Left hindlimb (tissue), 1 donor: Measurements from ENCODE around the gene PSMA7.

Source experiments
- DNase-seq: peaks from one replicate; pipeline ENCODE4 v3.0.0-alpha.2; 2018

PSMA7 gene

DNA sequence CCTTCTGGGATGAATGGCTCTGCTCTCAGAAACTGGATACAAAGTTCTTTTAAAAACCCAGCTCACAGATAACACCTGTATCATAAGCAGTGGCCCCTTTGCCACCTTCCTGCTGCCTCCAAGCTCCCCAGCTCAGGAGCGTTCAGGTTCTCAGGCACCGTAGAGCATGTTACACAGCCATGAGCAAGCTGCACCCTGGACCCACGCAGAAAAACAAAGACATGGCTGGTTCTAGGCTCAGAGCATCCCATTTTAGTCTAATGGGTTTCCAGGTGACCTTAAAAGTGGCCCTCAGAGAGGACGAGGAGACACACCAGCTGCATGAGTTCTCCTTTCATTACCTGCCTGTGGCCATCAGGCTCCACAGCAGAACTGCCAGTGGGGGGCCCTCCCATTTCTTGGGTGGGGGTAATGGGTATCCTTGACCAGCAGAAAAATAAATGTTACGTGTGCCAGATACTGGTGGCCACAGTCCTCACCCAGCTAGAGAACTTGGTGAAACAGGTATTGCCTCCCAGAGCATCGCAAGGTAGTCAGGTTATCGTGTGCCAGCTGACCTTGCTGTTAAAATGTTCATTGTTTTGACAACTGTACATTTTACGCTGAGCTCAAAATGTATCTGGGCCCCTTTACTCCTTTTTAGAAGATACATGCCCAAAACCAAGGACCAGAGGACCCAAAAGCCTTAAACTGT lies 7.5 kb downstream of the PSMA7 start:
- no peak for DNase-seq

DNA sequence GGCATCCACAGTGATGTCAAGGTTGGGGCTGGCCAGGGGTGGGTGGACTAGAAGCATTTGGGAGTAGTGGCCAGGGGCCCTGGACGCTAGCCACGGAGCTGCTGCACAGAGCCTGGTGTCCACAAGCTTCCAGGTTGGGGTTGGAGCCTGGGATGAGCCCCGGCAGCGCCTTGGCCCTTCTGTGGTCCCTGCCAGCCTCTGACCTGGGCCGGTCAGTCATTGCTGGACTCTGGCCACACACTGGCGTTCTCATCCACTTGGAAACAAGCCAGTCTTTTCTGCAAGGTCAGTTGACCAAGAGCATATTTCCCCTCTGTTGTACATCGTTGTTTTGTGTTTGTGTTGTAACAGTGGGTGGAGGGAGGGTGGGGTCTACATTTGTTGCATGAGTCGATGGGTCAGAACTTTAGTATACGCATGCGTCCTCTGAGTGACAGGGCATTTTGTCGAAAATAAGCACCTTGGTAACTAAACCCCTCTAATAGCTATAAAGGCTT lies 8.4 kb downstream of the PSMA7 start:
- no peak for DNase-seq

DNA sequence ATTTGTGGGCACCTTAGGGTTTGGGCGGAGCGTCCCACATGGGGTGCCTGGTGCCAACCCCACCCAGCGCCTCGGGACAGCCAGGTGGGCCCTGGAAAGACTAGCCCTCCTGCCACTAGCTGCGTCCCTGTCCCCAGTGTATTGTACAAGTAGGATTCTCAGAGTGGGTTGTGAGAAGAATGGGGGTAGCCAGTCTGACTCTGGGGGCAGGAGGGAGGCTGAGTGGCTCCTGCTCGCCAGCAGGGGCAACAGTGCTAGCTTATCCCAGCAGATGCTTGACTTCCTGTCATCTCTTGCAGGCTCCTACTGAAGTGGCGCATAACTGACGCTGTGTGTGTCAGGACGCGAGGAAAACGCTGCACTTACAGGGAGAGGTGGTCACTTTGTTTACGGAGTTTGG lies 9.3 kb downstream of the PSMA7 start:
- DNase-seq = no peak

DNA sequence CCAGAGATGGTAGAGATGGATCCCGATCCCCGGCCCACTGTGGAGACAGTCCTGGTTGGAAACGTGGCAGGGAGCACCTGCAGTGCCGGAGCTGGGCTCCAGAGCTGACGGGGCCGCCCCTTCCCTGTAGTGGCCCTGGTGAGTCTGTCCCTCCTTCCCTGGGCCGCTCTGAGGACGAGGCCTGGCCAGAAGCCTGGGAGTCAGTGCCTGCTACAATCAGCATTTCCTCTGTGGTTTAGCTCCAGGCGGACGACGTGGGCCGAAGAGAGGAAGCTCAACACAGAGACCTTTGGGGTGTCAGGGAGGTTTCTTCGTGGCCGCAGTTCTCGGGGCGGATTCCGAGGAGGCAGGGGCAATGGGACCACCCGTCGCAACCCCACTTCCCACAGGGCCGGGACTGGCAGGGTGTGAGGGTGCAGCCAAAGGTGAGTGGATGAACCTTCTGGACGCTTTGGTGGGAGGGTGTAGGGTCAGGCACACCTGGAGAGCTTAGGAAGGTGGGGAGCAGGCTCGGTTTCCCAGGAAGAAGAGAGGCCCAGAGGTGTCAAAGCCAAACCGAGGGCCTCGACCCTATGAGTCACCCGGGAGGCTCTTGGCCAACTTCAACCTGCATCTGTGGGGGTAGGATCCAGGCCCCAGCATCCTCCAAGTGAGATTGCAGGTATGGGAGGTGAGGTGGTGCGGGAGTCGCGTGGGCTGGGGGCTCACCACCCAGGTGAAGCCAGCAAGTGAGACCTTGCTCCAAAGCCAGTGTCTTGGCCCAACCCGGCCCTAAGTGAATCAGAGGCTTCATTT lies 9.9 kb downstream of the PSMA7 start:
- no peak for DNase-seq

DNA sequence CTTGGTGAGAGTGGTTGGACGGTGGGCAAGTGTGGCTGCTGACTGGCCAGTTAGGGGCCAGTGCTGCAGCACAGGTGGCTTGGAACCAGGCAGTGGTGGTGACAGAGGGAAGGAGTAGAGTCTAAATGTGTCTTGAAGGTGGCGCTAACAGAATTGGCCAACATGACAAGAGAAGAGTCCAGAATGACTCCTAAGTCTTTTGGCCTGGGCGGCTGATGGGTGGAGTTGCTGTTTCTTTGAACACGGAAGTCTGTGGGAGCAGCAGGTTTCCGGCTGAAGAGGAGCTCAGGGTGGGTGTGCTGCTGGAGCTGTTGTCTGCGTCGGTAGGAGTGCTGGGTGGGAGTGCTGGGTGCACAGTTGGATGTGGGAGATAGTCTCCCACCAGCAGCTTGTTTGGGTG lies 10.8 kb downstream of the PSMA7 start:
- no peak for DNase-seq

DNA sequence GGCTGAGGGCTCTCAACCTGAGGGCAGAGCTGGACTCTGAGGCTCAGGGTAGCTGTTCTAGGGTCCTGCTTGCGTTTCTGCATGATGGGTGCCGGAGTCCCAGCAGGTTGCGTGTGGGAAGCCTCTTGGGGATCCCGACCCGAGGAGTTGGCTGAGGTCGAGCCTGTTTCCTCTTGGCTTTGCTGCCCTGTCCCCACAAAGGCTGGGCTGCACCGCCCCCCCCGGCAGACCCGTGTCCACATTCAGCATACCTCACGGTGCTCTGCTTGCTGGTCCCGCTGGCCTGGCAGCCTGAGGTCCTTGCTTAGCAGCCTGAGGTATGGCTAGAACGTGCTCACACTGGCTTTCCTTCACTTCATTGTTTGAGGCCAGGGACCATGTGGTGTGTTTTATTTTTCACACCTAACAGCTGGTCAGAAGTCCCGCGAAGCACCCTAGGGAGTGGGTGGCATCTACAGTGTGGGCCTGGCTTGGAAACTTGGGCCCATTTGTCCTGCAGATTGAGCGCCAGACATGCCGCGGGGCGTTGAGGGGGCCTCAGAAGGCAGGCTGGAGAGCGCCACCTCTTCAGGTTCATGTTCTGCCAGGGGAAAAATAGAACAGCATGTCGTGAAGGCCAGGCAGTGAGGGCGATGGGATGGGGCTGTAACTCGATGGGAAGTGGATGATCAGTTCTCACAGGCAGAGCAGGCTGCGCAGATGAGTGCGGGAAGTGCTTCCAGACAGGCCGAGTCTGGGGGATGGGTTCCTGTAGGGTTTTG lies 11.5 kb downstream of the PSMA7 start:
- DNase-seq = no peak

DNA sequence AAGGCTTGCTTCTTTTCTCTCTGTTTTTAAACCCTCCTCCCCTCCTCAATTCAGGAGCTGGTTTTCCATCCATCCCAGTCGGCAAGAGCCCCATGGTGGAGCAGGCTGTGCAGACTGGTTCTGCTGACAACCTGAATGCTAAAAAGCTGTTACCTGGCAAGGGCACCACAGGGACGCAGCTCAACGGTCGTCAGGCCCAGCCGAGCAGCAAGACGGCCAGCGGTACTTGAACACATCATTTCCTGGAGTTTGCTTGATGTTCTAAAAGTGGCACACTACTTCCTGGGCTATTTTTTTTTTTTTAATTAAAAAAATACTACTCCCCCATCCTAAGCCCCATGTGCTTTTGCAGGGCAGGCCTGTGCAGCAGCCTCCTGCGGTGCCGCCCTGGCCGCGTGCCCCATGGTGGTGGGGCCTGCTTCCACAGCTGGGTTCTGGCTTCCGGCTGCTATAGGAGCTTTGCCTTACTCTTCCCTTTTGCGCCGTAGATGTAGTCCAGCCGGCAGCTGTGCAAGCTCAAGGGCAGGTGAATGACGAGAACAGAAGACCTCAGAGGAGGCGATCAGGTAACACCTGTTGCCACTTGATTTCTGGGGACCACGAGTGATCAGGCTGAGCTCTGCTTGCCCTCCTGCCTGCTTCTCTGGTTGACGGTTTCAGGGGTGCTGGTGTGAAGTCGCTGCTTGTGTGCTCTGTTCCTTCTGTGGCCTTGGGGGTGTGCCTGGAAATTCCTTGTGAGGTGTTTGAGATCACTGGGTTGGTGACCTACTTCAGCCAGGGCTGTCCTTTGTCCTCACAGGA lies 13.3 kb downstream of the PSMA7 start:
- DNase-seq = no peak

DNA sequence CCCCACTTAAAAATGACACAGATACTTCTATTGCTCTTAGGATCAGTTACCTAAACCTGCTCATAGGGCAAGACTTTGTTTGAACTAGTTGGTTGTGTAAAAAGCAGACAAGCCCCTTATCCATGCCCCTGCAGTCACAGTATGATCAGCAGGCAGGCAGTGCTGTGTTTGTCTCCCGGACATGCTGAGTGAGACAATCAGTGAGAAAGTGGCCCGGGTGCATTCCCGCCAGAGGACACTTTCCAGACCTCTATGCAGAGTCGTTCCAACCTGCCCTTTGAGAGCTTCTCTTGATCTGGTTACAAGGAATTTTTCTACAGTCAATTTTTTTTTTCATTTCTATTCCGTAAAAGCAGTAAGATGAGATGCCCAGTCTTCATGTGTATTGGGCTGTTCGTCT lies 14.7 kb downstream of the PSMA7 start:
- no peak for DNase-seq

DNA sequence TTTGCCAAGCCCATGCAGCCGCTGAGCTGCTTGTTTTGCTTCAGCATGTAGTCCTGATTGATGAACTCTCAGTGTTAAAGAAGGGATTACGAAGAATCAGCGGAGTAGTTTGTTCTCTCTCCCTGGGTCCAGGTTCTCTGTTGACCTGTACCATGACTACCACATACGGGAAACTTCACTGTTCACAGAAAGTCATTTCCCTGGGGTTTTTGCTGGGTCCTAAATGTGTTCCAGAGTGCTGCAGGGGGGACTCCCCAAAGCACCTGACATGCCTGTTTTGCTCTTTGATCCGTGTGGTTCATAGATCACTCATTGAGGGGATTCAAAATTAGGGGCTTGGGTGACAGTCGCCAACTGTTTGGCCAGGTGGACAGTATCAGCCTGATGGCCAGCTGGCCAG lies 15.4 kb downstream of the PSMA7 start:
- no peak for DNase-seq

DNA sequence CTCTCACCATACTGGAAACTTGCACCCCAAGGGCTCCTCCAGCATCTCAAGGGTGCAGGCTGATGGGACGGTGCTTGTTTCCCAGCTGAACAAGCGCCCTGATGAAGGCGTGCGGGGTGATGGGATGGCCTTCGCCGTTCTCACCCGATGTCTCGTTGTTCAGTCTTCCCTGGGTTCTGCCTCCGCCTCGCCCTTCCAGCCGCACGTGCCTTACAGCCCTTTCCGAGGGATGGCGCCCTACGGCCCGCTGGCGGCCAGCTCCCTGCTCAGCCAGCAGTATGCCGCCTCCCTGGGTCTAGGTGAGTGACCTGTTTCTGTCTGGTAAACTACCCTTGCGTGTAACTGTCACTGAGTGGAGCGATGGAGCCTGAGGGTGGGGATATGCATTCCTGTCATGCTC lies 17.1 kb downstream of the PSMA7 start:
- DNase-seq = no peak

DNA sequence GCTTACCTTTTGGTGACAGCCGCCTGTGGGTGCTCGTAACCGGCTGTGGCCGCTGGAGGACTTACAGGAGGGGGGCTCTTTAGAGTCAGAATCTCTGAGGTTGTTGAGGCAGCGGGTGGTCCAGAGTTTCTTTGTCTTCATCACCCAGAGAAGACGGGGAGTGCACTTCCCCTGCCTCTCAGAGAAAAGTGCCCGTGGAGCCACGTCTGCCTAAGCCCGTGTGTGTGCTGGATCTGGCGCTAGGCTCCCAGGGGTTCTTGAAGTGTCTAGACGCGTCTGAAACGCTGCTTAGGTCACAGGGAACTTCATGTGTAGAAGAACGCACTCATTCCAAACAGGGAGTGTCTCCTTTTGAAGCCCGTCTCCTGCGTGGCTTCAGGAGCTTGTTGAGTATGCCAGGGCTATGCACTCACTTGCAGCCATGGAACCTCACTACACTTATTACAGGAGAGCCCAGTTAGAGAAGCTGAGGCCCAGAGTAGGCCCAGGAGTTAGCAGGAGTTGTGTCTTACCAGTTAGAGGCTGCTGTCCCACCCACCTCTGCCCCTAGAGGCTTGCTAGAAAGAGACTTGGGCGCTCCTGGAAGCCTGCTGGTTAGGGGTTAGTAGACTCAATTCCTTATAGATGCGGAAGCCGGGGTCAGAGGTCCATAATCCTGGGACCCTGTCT lies 19.6 kb downstream of the PSMA7 start:
- no peak for DNase-seq

DNA sequence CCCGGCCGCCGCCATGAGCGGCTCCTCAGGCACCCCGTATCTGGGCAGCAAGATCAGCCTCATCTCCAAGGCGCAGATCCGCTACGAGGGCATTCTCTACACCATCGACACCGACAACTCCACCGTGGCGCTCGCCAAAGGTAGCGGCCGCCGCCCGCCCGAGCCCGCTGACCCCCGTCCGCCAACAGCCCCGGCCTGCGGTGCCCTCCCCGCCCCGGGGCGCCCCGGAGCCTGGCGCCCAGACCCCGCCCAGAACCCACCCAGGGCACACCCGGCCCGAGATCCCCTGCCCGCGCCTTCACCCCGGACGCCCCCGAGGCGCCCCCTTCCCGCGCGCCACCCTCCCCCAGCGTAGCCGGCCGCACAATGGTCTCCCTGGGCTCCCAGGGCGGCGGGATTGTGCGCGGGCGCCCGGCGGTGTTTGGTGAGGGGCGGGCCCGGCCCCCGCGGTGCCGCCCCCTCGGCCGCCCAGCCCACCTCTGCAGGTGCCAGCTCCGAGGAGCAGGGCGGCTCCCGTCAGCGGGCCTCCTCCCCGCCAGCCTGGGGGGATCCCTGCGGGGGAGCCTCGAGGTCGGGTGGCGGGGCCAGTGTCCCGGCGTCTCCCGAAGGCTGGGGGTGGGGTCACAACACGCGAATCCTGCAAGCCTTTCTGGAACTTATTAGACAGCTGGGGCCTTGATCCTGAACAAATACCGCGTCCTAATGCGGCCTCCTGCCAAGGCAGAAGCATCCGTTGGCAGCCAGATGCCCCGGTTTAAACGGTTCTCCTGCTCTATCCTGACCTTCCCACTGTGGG lies 20.3 kb downstream of the PSMA7 start:
- DNase-seq = peak; percentile 67

DNA sequence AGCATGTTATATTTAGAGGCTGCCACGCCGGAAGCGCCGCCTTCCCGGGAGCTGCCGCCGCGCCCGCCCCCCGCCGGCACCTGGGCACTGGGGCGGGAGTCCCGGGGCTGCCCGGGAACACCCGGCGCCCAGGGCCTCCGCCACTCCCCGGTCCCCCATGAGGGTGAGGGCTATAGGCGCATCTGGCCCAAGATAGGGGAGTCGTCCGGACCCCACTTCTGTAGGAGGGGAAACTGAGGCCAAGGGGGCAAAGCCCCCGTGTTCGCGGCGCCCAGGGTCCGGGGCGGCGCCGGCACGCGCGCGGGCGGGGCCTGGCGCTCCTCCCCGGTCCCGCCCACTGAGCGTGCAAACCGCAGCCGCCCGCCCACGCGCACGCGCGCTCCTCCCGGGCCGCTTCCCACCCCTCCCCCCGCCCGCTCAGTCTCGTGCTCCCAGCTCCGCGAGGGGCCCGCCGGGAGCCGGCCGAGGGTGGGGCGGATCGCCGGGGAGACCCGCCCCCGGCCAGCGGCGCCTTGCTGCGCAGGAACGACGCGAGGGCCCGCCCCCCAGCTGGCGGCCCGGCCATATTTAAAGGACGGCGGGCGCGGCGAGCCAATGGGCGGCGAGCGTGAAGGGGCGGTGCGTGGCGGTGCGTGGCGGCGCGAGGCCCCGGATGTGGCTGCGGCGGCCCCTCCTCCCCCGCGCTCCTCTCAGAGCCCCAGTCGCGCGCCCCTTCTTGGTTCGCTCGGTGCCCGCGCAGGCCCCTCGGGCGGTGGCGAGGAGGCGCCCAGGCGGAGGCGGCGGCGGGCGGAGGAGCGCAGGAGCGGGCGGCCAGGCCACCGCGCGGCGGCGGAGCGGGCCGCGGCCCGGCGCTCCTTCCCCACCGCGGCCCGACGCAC lies 21.2 kb downstream of the PSMA7 start, which contains the start of gene LSM14B:
LSM14B (plus strand) TSS at position 700 of the 878 bp plus-strand sequence. CDS start 192 bp downstream, outside the sequence.
- DNase-seq = peak; percentile 99

DNA sequence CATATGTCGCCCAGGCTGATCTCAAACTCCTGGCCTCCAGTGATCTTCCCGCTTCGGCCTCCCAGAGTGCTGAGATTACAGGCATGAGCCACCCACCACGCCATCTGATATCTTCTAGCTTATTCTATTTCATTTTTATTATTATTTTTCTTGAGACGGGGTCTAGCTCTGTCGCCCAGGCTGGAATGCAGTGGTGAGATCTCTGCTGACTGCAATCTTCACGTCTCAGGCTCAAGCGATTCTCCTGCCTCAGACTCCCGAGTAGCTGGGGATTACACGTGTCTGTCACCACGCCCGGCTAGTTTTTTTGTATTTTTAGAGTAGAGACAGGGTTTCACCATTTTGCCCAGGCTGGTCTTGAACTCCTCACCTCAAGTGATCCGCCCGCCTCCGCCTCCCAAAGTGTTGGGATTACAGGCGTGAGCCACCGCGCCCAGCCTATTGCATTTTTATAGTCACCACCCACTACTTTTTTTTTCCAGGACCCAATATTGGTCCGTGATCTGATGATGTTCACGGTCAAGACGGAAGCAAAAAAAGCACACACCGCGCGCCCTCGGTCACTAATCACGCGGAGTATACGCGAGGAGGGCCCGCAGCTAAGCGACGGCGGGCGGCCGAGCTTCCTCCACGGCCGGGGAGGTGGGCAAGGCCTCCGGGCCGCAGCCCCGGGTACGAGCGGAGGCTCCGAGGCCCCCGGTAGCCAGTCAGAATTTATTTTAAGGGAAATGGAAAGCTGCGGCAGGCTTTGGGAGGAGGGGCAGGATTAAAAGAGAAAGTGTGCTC lies 22.0 kb downstream of the PSMA7 start:
- no peak for DNase-seq

DNA sequence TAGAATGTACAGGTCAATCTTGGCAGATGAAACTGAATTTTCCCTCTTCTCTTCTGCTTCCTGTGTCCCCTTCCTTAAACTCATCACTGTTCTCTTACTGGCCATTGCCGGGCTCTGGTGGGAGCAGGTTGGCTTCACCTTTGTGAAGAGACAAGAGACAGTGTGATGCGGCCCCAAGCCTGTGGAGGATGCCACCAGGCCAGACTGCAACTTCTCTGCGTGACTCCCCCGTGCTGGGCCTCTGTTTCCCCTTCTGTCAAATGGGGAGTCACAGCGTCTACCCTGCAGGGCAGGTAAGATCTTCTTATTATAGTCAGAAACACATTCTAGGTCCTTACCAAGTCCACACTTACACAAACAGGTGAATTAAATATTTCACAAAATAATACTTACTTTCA lies 22.8 kb downstream of the PSMA7 start:
- DNase-seq = no peak

DNA sequence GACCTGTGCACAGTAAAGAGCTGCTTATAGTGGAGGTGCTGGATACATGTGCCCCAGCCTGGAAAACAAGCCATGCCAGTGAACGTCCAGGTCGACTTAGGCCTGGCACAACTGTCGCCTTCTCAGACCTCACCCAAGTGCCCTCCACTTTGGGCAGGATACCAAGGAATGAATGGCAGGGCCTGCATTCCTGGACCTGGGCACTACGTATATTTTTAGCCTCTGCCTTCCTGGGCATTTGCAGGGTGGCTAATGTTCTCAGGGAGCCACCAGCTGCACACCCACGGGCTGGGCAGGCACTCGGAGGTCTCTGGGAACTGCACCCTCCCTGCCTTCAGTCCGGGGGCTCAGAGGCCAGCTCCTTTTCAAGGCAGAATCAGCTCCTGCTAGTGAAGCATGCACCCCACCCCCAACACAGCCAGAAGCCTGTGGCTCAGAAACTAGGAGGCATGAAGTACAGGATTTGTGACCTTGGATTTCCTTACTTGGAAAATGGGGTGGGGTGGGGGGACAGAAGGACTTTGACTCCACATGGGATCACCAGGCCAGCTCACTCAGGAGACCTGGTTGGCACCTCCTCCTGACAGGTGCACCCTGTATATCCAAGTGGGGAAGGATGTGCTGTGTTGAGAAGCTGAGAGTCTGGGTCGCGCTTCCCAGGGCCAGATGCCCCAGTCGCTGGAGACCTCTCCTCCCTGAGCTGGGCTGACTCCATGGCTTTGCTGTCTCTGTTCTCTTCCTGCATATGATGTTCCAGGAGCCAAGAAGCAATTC lies 23.4 kb downstream of the PSMA7 start:
- DNase-seq = no peak

DNA sequence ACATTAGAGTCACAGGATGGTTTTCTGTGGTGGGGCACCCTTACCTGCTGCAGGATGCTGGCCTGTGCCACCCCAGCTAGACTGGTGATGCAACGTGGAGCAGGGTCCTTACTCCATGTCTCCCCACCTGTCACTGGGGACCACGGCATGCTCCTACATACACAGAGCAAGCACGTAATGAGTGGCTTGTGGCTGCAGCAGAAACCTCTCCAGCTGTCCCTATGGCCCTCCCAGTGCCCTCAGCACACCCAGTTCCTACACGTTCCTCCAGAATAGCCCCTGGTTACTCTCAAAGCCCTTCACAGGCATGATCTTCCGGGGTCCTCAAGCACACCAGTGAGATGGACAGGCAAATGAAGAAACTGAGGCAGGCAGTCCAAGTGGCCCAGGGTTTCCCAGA lies 24.1 kb downstream of the PSMA7 start:
- DNase-seq = no peak
